ENCODE data around the gene M1AP.
A peak's percentile ranks its signal among the peaks of the same experiment; 100 is the strongest.

The M1AP gene

DNA sequence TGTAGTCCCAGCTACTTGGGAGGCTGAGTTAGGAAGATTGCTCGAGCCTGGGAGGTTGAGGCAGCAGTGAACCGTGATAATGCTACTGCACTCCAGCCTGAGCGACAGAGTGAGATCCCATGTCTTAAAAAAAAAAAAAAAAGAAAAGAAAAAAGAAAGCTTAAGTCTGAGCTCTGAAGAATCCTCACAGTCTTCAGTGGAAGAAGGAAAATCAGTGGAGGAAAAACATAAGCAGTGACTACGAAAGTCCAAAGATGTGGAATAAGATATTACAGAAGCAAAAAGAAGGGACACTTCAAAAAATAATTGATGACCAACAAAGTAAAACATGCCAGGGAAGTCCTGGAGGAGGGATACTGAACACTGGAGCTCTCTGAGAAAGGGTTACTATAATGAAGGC lies 137.9 kb downstream of the M1AP start:
- TF ChIP-seq CTCF (conservative IDR thresholded peaks at IDR 0.05), result no peak

DNA sequence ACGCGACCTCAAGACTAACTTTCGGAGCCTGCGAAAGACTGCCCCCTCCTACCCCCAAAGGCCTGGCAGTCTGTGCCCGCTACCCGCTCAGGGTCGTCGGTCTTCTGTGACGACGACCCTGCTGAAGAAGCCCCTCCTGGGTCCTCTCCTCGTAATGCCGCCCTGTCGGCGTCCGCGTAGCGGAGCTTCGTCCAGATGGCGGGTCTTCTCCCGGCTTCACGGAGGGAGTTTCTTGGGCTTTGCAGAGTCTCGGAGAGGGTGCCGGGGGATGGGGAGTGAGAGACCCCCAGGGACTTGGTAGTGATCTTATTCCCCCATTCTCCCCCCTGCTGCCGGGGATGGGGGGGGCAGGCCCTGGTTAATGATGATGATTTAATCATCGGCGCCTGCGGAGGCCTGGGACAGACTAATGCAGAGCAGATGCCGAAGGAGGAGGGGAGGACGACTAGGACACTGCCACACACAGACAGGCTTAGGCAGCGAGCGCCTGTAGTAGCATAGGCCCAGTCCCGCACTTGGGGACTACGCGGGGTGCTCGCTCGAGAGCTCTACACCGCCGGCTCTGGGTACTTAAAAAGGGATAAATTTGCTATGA lies 140.1 kb downstream of the M1AP start:
- peak overlapping the region; percentile 98 for H3K27ac ChIP-seq
- no peak for TF ChIP-seq CTCF (conservative IDR thresholded peaks at IDR 0.05)

More for the DNA sequence above, 137.9 kb downstream of the M1AP start:
- H3K27ac ChIP-seq, result no peak overlapping the region
